Choroid plexus epithelial cell (primary cell): ENCODE data around the gene FOXP1.

Experiments
- DNase-seq: peaks from one replicate; pipeline ENCODE4 v3.0.0-alpha.2; 2010; ENCODE audit warnings: low read depth
- H3K4me3 ChIP-seq: 2 replicates; pipeline ENCODE4 v1.5.1; 2011; ENCODE audit warnings: low read depth, mild to moderate bottlenecking, control low read depth, low read length, moderate library complexity
- CTCF ChIP-seq: conservative IDR thresholded peaks from 2 replicates; pipeline ENCODE4 v1.5.1; 2011; ENCODE audit warnings: low read depth, mild to moderate bottlenecking, control low read depth, inconsistent platforms, low read length, moderate library complexity

The FOXP1 gene

GRCh38 chr3:71466483-71466882, 117.0 kb downstream of the FOXP1 start:
- no peak for TF ChIP-seq CTCF
- no peak for DNase-seq
- no peak overlapping the region for H3K4me3 ChIP-seq

GRCh38 chr3:71465371-71466036, 118.0 kb downstream of the FOXP1 start:
- no peak for DNase-seq
- no peak overlapping the region for H3K4me3 ChIP-seq
- no peak for TF ChIP-seq CTCF

GRCh38 chr3:71464613-71465012, 118.9 kb downstream of the FOXP1 start:
- TF ChIP-seq CTCF, result no peak
- no peak for DNase-seq
- H3K4me3 ChIP-seq, result no peak overlapping the region

GRCh38 chr3:71463617-71464016, 119.9 kb downstream of the FOXP1 start:
- no peak for TF ChIP-seq CTCF
- DNase-seq, result no peak
- H3K4me3 ChIP-seq, result no peak overlapping the region

- H3K4me3 ChIP-seq, result no peak overlapping the region
- no peak for TF ChIP-seq CTCF
- no peak for DNase-seq
These were observed 120.9 kb downstream of the FOXP1 start for GRCh38 chr3:71462586-71462985.

- no peak for TF ChIP-seq CTCF
- H3K4me3 ChIP-seq, result no peak overlapping the region
- DNase-seq, result peak; percentile 56
These were observed 121.6 kb downstream of the FOXP1 start for GRCh38 chr3:71461749-71462483.

GRCh38 chr3:71461114-71461513, 122.4 kb downstream of the FOXP1 start:
- H3K4me3 ChIP-seq, result no peak overlapping the region
- DNase-seq, result no peak
- no peak for TF ChIP-seq CTCF
